T-cell (primary cell): ENCODE measurements around the gene RHOBTB3. TPM values are rescaled to one million over a fixed set of nuclear protein-coding genes. Genes with fewer than 3 reads are reported as not detected.
"Not testable (repeated sequence)": the region's sequence is repeated elsewhere in the genome, so short reads cannot be mapped to it uniquely, and the experiment has no call there.

Source experiments
- ATAC-seq, 4 experiments: fragments of 200-7000 bp in 3 of 4; fragments of 150-1000 bp in 1 of 4; cut with Tn5 transposase; replicated peaks in 1 of 4; 1 replicate in 3 of 4; 2 replicates in 1 of 4; pipeline ENCODE4 v1.10.0; 2021; ENCODE audit warnings: moderate library complexity in 3 of 4, mild to moderate bottlenecking in 2 of 4, moderate number of reproducible peaks in 1 of 4
- CTCF ChIA-PET, 2 donors: fragments of 300-600 bp; sonication (Branson Sonifier 250); formaldehyde crosslinking; loops; one replicate each; lab custom pipeline; 2022; ENCODE audit warnings: antibody characterized with exemption in 2 of 2; lab: Charles Lee
- POLR2A ChIA-PET, 2 donors: fragments of 300-600 bp; sonication (Branson Sonifier 250); formaldehyde crosslinking; loops; one replicate each; lab custom pipeline; 2022; ENCODE audit warnings: antibody characterized with exemption in 2 of 2; lab: Charles Lee
- DNase-seq, 35 experiments: peaks; one replicate each; pipeline versions ENCODE4 v3.0.0 to v3.0.0-alpha.2; 2013 to 2023
- H3K27ac ChIP-seq: one replicate; pipeline ENCODE4 v1.5.1; 2013; ENCODE audit warnings: low read length
- H3K27me3 ChIP-seq, 2 experiments: replicated peaks in 1 of 2; 1 replicate in 1 of 2; 2 replicates in 1 of 2; pipeline versions ENCODE4 v1.6.1 to v1.7.0; 2013; ENCODE audit warnings: low read length in 1 of 2, mixed read lengths in 1 of 2; ENCODE audit not compliant: control insufficient read depth in 2 of 2, insufficient read depth in 2 of 2; ENCODE audit errors: extremely low read depth in 1 of 2
- H3K36me3 ChIP-seq, 2 donors: 1 replicate in 1 of 2; 2 replicates in 1 of 2; pipeline versions ENCODE4 v1.6.1 to v1.7.0; 2013; ENCODE audit warnings: low read length in 1 of 2; ENCODE audit not compliant: control insufficient read depth in 2 of 2, insufficient read depth in 1 of 2; ENCODE audit errors: extremely low read depth in 1 of 2
- H3K4me1 ChIP-seq, 2 experiments: 1 replicate in 1 of 2; 2 replicates in 1 of 2; pipeline versions ENCODE4 v1.6.1 to v1.7.0; 2013; ENCODE audit warnings: low read length in 2 of 2, mixed read lengths in 1 of 2; ENCODE audit not compliant: insufficient read depth in 2 of 2, control insufficient read depth in 1 of 2; ENCODE audit errors: extremely low read depth in 1 of 2
- H3K4me3 ChIP-seq, 2 donors: 1 replicate in 1 of 2; 2 replicates in 1 of 2; pipeline versions ENCODE4 v1.5.1 to v1.7.0; 2013; ENCODE audit warnings: mild to moderate bottlenecking in 2 of 2, low read length in 1 of 2, moderate library complexity in 1 of 2; ENCODE audit not compliant: control insufficient read depth in 1 of 2; ENCODE audit errors: extremely low read depth in 1 of 2
- H3K9me3 ChIP-seq: 2 replicates; pipeline ENCODE4 v1.7.0; 2013
- H3K27ac Mint-ChIP-seq, 2 donors: one replicate each; pipeline ENCODE4 v1.8.0; 2020 to 2021; ENCODE audit warnings: mild to moderate bottlenecking in 2 of 2, mixed read lengths in 2 of 2
- H3K27me3 Mint-ChIP-seq, 2 donors: one replicate each; pipeline ENCODE4 v1.8.0; 2021 to 2022; ENCODE audit warnings: mixed read lengths in 2 of 2
- H3K36me3 Mint-ChIP-seq: one replicate; pipeline ENCODE4 v1.8.0; 2021; ENCODE audit warnings: mixed read lengths
- H3K4me1 Mint-ChIP-seq, 3 donors: one replicate each; pipeline ENCODE4 v1.8.0; 2020 to 2022; ENCODE audit warnings: mixed read lengths in 3 of 3, mild to moderate bottlenecking in 1 of 3
- H3K4me3 Mint-ChIP-seq, 3 donors: one replicate each; pipeline ENCODE4 v1.8.0; 2020 to 2022; ENCODE audit warnings: mild to moderate bottlenecking in 3 of 3, mixed read lengths in 3 of 3, moderate library complexity in 3 of 3
- H3K9me3 Mint-ChIP-seq, 3 donors: one replicate each; pipeline ENCODE4 v1.8.0; 2020 to 2022; ENCODE audit warnings: mixed read lengths in 3 of 3
- WGBS: methylation state at CpG from one replicate; pipeline ENCODE4 v1.1.5; 2013; ENCODE audit warnings: missing lambda C conversion rate; ENCODE audit not compliant: insufficient coverage; 5-methylcytosine and 5-hydroxymethylcytosine counted together
- total RNA-seq, 35 experiments: library from RNA in 6 of 35; stranded (reverse) in 6 of 35; fragments of 120-200 nt in 1 of 35; gene quantifications; one replicate each; pipeline versions ENCODE4 v1.2.1 to v1.2.4 and lab custom pipeline; 2013 to 2026

Gene RHOBTB3
- total RNA-seq, 5 donors from 2014 or later (not counting 1 experiment from before 2014, with no cell fraction given) = 2.6 to 4.8 (median 3.6) TPM

DNA sequence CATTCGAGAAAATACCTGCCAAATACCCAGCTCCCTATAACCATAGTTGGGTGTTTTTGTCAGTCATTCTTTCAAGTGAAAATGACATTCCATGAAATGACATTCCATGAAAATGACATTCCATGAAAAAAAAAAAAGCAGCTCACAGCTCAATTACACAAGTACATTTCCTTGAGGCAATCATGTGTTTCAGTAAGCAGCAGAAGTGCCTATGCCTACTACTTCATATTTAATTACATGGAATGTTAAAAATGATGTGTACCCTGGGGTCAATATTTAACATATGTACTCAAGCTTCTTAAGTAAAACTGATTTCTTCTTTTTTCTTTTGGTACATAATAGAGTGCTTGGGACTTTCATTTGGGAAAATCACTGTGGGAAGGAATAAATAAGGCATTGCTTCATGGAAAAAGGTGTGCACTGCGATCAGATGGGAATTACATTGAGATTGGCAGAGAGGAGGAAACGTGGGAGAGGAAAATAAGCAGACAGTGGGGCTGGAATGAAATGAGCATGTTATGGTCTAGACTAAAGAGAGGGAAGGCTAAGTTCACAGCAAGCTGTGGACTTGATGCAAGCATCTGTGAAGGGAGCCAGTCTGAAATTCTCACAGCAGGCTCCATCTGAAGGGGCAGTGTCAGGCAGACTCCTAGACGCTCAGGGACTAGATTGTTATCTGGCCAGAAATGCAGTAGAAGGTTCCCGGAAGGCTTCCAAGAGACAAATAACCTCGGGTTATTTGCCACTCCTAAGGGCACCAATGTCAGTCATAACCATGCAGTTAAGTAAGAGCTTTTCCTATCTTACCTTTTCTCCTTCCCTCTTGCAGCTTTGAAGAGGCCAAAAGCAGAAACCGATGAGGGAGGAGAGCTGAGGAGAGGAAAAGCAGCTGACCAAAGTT is 33.1 kb upstream of the RHOBTB3 start:
- Histone ChIP-seq H3K4me3 (no peak overlapping the region), H3K9me3 (no peaks in the 10 kb centered on the region), H3K27ac (no peak overlapping the region), H3K4me1 (no peaks in the 10 kb centered on the region), H3K36me3 (no peaks in the 10 kb centered on the region), H3K27me3 (peaks cover 0 to 13% of the 10 kb centered on the region in 2 experiments)
- Mint-ChIP-seq H3K36me3 (no peaks in the 10 kb centered on the region), H3K4me1 (no peaks in the 10 kb centered on the region), H3K4me3 (no peak overlapping the region), H3K9me3 (no peaks in the 10 kb centered on the region), H3K27ac (no peak overlapping the region), H3K27me3 (peaks cover 8 to 16% of the 10 kb centered on the region in 2 donors)
- 81% methylated on average over 3 of the region's 7 CpGs for WGBS
- CTCF ChIA-PET = interaction anchor here in 1 of 2 donors (0.6 to 0.7 kb wide), 3 partner anchors 9 to 109 kb away, joined by 3 read pairs; no protein-coding TSS in a partner anchor
- no peak for ATAC-seq
- POLR2A ChIA-PET = no interaction called here
- no peak for DNase-seq

- no peaks in the 10 kb centered on the region for H3K9me3 Mint-ChIP-seq
- Histone ChIP-seq H3K27me3 (peaks cover 0 to 16% of the 10 kb centered on the region in 2 experiments), H3K4me1 (no peaks in the 10 kb centered on the region), H3K36me3 (no peaks in the 10 kb centered on the region), H3K4me3 (no peak overlapping the region), H3K9me3 (no peaks in the 10 kb centered on the region), H3K27ac (no peak overlapping the region)
- H3K4me1 Mint-ChIP-seq = no peaks in the 10 kb centered on the region
- no peak for ATAC-seq
- POLR2A ChIA-PET = no interaction called here
- no peak overlapping the region for H3K4me3 Mint-ChIP-seq
- CTCF ChIA-PET = no interaction called here
- H3K36me3 Mint-ChIP-seq = no peaks in the 10 kb centered on the region
- H3K27me3 Mint-ChIP-seq = peaks cover 8 to 16% of the 10 kb centered on the region in 2 donors
- no CpG with 5 or more reads among the region's 1 CpG for WGBS
- no peak for DNase-seq
- H3K27ac Mint-ChIP-seq = no peak overlapping the region
Measured at GRCh38 chr5:95699337-95699736, 31.8 kb upstream of the RHOBTB3 start.

- H3K27me3 Mint-ChIP-seq = peaks cover 8 to 16% of the 10 kb centered on the region in 2 donors
- Histone ChIP-seq H3K36me3 (no peaks in the 10 kb centered on the region), H3K27me3 (peaks cover 0 to 16% of the 10 kb centered on the region in 2 experiments), H3K4me3 (no peak overlapping the region), H3K4me1 (no peaks in the 10 kb centered on the region), H3K9me3 (no peaks in the 10 kb centered on the region), H3K27ac (no peak overlapping the region)
- no peak overlapping the region for H3K27ac Mint-ChIP-seq
- H3K36me3 Mint-ChIP-seq = no peaks in the 10 kb centered on the region
- ATAC-seq (no peak), DNase-seq (no peak)
- POLR2A ChIA-PET = no interaction called here
- H3K4me3 Mint-ChIP-seq = no peak overlapping the region
- no peaks in the 10 kb centered on the region for H3K4me1 Mint-ChIP-seq
- CTCF ChIA-PET = no interaction called here
- no peaks in the 10 kb centered on the region for H3K9me3 Mint-ChIP-seq
Measured at GRCh38 chr5:95701074-95701473, 30.1 kb upstream of the RHOBTB3 start.

- Mint-ChIP-seq H3K36me3 (no peaks in the 10 kb centered on the region), H3K9me3 (no peaks in the 10 kb centered on the region), H3K27ac (no peak overlapping the region), H3K4me3 (no peak overlapping the region), H3K4me1 (no peaks in the 10 kb centered on the region), H3K27me3 (peaks cover 2 to 5% of the 10 kb centered on the region in 2 donors)
- no CpG with 5 or more reads among the region's 1 CpG for WGBS
- no peaks in the 10 kb centered on the region for H3K36me3 ChIP-seq
- no peak overlapping the region for H3K4me3 ChIP-seq
- no peaks in the 10 kb centered on the region for H3K4me1 ChIP-seq
- DNase-seq (no peak), ATAC-seq (no peak)
- no peaks in the 10 kb centered on the region for H3K9me3 ChIP-seq
- ChIA-PET CTCF (interaction anchor here in 1 of 2 donors (0.7 kb wide), 1 partner anchor 1109 kb away, joined by 3 read pairs; no protein-coding TSS in a partner anchor), POLR2A (interaction anchor here in 1 of 2 donors (0.6 kb wide), 1 partner anchor 92 kb away, joined by 3 read pairs; no protein-coding TSS in a partner anchor)
- H3K27me3 ChIP-seq = peaks cover 0 to 7% of the 10 kb centered on the region in 2 experiments
- no peak overlapping the region for H3K27ac ChIP-seq
Measured at GRCh38 chr5:95704150-95704549, 27.0 kb upstream of the RHOBTB3 start.

- H3K4me3 Mint-ChIP-seq, H3K4me1 Mint-ChIP-seq, H3K27me3 ChIP-seq, H3K9me3 ChIP-seq, H3K36me3 Mint-ChIP-seq, H3K27ac Mint-ChIP-seq, H3K4me3 ChIP-seq, DNase-seq, H3K9me3 Mint-ChIP-seq, H3K27ac ChIP-seq, H3K27me3 Mint-ChIP-seq, H3K4me1 ChIP-seq, ATAC-seq, POLR2A ChIA-PET, H3K36me3 ChIP-seq: not testable (repeated sequence)
- CTCF ChIA-PET = interaction anchor here in 1 of 2 donors (0.9 kb wide), 1 partner anchor 12 kb away, joined by 4 read pairs; no protein-coding TSS in a partner anchor
- WGBS = no CpG with 5 or more reads among the region's 5 CpGs
Measured at GRCh38 chr5:95706196-95706595, 24.9 kb upstream of the RHOBTB3 start.

DNA sequence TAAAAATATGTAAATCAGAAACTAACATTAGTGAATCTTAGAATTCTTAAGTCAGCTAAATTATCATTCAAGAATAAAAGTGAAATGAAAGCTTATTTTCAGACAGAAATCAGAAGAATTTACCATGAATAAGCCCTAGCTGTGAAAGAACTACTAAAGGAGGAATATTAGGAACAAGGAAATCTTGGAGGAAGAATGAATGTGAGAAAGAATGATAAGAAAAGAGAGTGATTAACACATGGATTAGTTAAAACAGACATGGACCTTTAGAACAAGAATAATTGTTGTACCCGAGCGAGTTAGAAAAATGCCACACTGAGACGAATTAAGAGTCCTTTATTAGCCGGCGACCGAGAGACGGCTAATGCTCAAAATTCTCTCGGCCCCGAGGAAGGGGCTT is 24.1 kb upstream of the RHOBTB3 start:
- H3K9me3 ChIP-seq = no peaks in the 10 kb centered on the region
- H3K27me3 ChIP-seq = peaks cover 0 to 3% of the 10 kb centered on the region in 2 experiments
- 80% methylated on average over 1 of the region's 9 CpGs for WGBS
- Mint-ChIP-seq H3K4me1 (no peaks in the 10 kb centered on the region), H3K27me3 (peaks cover 0 to 2% of the 10 kb centered on the region in 2 donors), H3K27ac (no peak overlapping the region), H3K36me3 (no peaks in the 10 kb centered on the region), H3K4me3 (no peak overlapping the region), H3K9me3 (no peaks in the 10 kb centered on the region)
- CTCF ChIA-PET = no interaction called here
- H3K36me3 ChIP-seq = no peaks in the 10 kb centered on the region
- no peaks in the 10 kb centered on the region for H3K4me1 ChIP-seq
- no peak overlapping the region for H3K27ac ChIP-seq
- H3K4me3 ChIP-seq = no peak overlapping the region
- ATAC-seq (no peak), DNase-seq (no peak)
- POLR2A ChIA-PET = no interaction called here
